Neuronal stem cell (in vitro differentiated cells): Measurements from ENCODE around the gene ETFB. TPM values are rescaled to one million over a fixed set of nuclear protein-coding genes. Genes with fewer than 3 reads are reported as not detected.

Source experiments
- DNase-seq: peaks from one replicate; pipeline ENCODE4 v3.0.0-alpha.2; 2013; ENCODE audit warnings: low spot score
- H2AFZ ChIP-seq: one replicate; pipeline ENCODE4 v1.6.1; 2013; ENCODE audit warnings: mild to moderate bottlenecking, low read length, inconsistent platforms
- H2AK5ac ChIP-seq: 2 replicates; pipeline ENCODE4 v1.6.1; 2013; ENCODE audit warnings: low read depth, mild to moderate bottlenecking, inconsistent platforms, low read length, moderate library complexity, mixed read lengths
- H2BK120ac ChIP-seq: 2 replicates; pipeline ENCODE4 v1.6.1; 2013; ENCODE audit warnings: low read depth, mild to moderate bottlenecking, inconsistent platforms, low read length, moderate library complexity, mixed read lengths
- H2BK12ac ChIP-seq: one replicate; pipeline ENCODE4 v1.6.1; 2013; ENCODE audit warnings: low read length, inconsistent platforms
- H2BK15ac ChIP-seq: 2 replicates; pipeline ENCODE4 v1.6.1; 2013; ENCODE audit warnings: mild to moderate bottlenecking, low read length, inconsistent platforms, mixed read lengths
- H2BK5ac ChIP-seq: one replicate; pipeline ENCODE4 v1.6.1; 2013; ENCODE audit warnings: inconsistent platforms, mild to moderate bottlenecking, low read length, moderate library complexity
- H3K14ac ChIP-seq: one replicate; pipeline ENCODE4 v1.6.1; 2013; ENCODE audit warnings: low read length, inconsistent platforms
- H3K18ac ChIP-seq: 2 replicates; pipeline ENCODE4 v1.6.1; 2013; ENCODE audit warnings: low read length, inconsistent platforms
- H3K23ac ChIP-seq: 2 replicates; pipeline ENCODE4 v1.6.1; 2013; ENCODE audit warnings: low read depth, mild to moderate bottlenecking, mixed read lengths, low read length, inconsistent platforms; ENCODE audit not compliant: poor library complexity
- H3K27ac ChIP-seq: replicated peaks from 3 replicates; pipeline ENCODE4 v1.5.1; 2013; ENCODE audit warnings: low read length, inconsistent platforms
- H3K27me3 ChIP-seq, 3 experiments: 2 replicates each; pipeline ENCODE4 v1.6.1; 2013; ENCODE audit warnings: low read length in 3 of 3, mild to moderate bottlenecking in 2 of 3, inconsistent platforms in 1 of 3, low read depth in 1 of 3, mixed read lengths in 1 of 3, moderate library complexity in 1 of 3; ENCODE audit not compliant: control insufficient read depth in 3 of 3, insufficient read depth in 3 of 3
- H3K36me3 ChIP-seq, 2 donors: replicated peaks in 1 of 2; 2 replicates each; pipeline ENCODE4 v1.6.1; 2013; ENCODE audit warnings: low read length in 2 of 2; ENCODE audit not compliant: control insufficient read depth in 2 of 2, insufficient read depth in 2 of 2
- H3K4ac ChIP-seq: 2 replicates; pipeline ENCODE4 v1.6.1; 2013; ENCODE audit warnings: inconsistent platforms, mild to moderate bottlenecking, low read length, moderate library complexity
- H3K4me1 ChIP-seq, 2 donors: 1 replicate in 1 of 2; 2 replicates in 1 of 2; pipeline ENCODE4 v1.6.1; 2013; ENCODE audit warnings: low read length in 2 of 2, low read depth in 1 of 2; ENCODE audit not compliant: control insufficient read depth in 2 of 2, insufficient read depth in 1 of 2
- H3K4me2 ChIP-seq: one replicate; pipeline ENCODE4 v1.6.1; 2013; ENCODE audit warnings: mild to moderate bottlenecking, low read length, inconsistent platforms; ENCODE audit not compliant: insufficient read depth, poor library complexity, severe bottlenecking
- H3K4me3 ChIP-seq, 2 donors: 2 replicates each; pipeline ENCODE4 v1.5.1; 2013; ENCODE audit warnings: low read length in 2 of 2, mild to moderate bottlenecking in 2 of 2, inconsistent platforms in 1 of 2, moderate library complexity in 1 of 2
- H3K79me1 ChIP-seq: one replicate; pipeline ENCODE4 v1.6.1; 2013; ENCODE audit warnings: low read depth, mild to moderate bottlenecking, inconsistent platforms, low read length, moderate library complexity
- H3K9ac ChIP-seq: one replicate; pipeline ENCODE4 v1.6.1; 2013; ENCODE audit warnings: mild to moderate bottlenecking, low read depth, low read length, inconsistent platforms; ENCODE audit not compliant: poor library complexity
- H3K9me3 ChIP-seq, 2 donors: replicated peaks in 1 of 2; 2 replicates each; pipeline versions ENCODE3 to v1.6.1; 2013; ENCODE audit warnings: low read length in 2 of 2, mild to moderate bottlenecking in 2 of 2, inconsistent platforms in 1 of 2, low read depth in 1 of 2, mixed read lengths in 1 of 2, moderate library complexity in 1 of 2; ENCODE audit not compliant: control insufficient read depth in 2 of 2, insufficient read depth in 1 of 2
- H4K8ac ChIP-seq: one replicate; pipeline ENCODE4 v1.6.1; 2013; ENCODE audit warnings: low read depth, mild to moderate bottlenecking, inconsistent platforms, low read length, moderate library complexity
- H4K91ac ChIP-seq: one replicate; pipeline ENCODE4 v1.6.1; 2013; ENCODE audit warnings: low read length, low read depth, mild to moderate bottlenecking, inconsistent platforms; ENCODE audit not compliant: poor library complexity
- WGBS, 2 donors: extraction: QIAGEN DNeasy Blood & Tissue Kit; methylation state at CpG; one replicate each; pipeline ENCODE4 v1.1.7; 2013; ENCODE audit warnings: missing lambda C conversion rate in 2 of 2, mixed read lengths in 1 of 2; ENCODE audit not compliant: insufficient read length in 2 of 2, insufficient replicate concordance in 1 of 2; ENCODE audit errors: extremely low coverage in 2 of 2; 5-methylcytosine and 5-hydroxymethylcytosine counted together
- polyA plus RNA-seq, 2 experiments: library from polyadenylated mRNA; stranded (reverse); fragments of 200-250 nt; gene quantifications; one replicate each; pipeline ENCODE4 v1.2.3, GENCODE V29; 2013

The ETFB gene
- polyA plus RNA-seq (2013, experiment 1 of 2) = 32.3 TPM
- polyA plus RNA-seq (2013, experiment 2 of 2) = 30.3 TPM

DNA sequence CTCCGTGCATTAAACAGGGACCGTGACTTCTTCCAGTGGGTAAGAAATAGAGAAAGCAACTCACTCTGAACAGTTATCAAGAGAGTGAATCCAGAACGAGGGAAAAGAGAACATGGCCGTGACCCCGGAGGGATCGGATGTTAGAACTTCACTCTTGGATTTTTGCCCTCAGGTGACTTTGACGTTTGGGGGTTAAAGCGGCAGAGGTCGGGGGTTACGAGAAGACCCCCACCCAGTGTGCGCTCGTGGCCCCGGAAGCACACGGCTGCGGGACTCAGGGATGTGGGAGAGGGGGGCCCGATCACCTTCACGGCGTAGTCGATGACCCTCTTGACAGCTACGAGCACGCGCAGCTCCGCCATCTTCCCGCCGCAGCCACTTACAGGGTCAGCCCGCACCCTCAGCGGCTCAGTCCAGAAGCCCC is at the start of gene ETFB:
Gene ETFB (minus strand): TSS at position 424 of the 424 bp plus-strand sequence. CDS start 62 bp downstream, at position 362.
- H2BK15ac ChIP-seq = peak within 1 kb of the TSS; percentile 100
- no peaks in the 10 kb centered on the region for H3K9me3 ChIP-seq
- peaks cover 0 to 5% (median 0%) of the 10 kb centered on the region in 3 experiments for H3K27me3 ChIP-seq
- H3K14ac ChIP-seq = peak within 1 kb of the TSS; percentile 49
- H2AFZ ChIP-seq = peak within 1 kb of the TSS; percentile 88
- H3K9ac ChIP-seq = peak within 1 kb of the TSS; percentile 95
- H3K4ac ChIP-seq = no peak within 1 kb of the TSS
- H3K23ac ChIP-seq = peak within 1 kb of the TSS; percentile 93
- peak within 1 kb of the TSS; percentile 97 for H3K18ac ChIP-seq
- no peaks in the 10 kb centered on the region for H3K36me3 ChIP-seq
- peak within 1 kb of the TSS; percentile 70 to 93 for H3K4me3 ChIP-seq
- H3K4me1 ChIP-seq = peaks cover 12 to 15% of the 10 kb centered on the region in 2 donors
- H2BK120ac ChIP-seq = peak within 1 kb of the TSS; percentile 21
- H3K79me1 ChIP-seq = peaks cover 4% of the 10 kb centered on the region
- peak within 1 kb of the TSS; percentile 94 for H3K4me2 ChIP-seq
- peak; percentile 24 for DNase-seq
- peak within 1 kb of the TSS; percentile 43 for H4K91ac ChIP-seq
- peak within 1 kb of the TSS; percentile 94 for H3K27ac ChIP-seq
- peak within 1 kb of the TSS; percentile 98 for H2AK5ac ChIP-seq
- H2BK12ac ChIP-seq = peak within 1 kb of the TSS; percentile 73
- no CpG with 5 or more reads among the region's 27 CpGs for WGBS, 2 donors
- H4K8ac ChIP-seq = no peak within 1 kb of the TSS
- H2BK5ac ChIP-seq = peak within 1 kb of the TSS; percentile 99

DNA sequence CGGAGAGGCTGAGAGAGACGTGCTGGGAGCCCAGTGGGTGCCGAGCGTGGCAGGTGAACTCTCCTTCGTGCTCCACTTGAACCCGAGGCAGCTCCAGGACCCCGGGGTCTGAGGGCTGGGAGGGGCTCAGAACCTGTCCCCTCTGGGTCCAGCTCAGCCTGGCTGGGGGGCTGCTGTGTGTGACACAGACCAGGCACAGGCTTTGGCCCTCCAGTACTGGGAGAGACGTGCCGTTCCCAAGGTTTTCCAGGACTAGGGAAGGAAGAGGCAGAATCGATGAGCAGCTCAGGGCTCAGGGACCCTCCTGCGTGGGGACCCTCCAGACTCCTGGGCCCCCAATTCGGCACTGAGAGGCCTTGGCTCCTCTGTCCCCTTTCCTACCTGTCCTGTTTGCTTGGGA is 49.0 kb upstream of the ETFB start:
- H2AFZ ChIP-seq = no peak overlapping the region
- H3K9ac ChIP-seq = no peak overlapping the region
- H3K27me3 ChIP-seq = no peaks in the 10 kb centered on the region
- no peak overlapping the region for H3K14ac ChIP-seq
- no peak overlapping the region for H4K91ac ChIP-seq
- H3K9me3 ChIP-seq = no peaks in the 10 kb centered on the region
- no peak overlapping the region for H2BK120ac ChIP-seq
- no peak overlapping the region for H3K27ac ChIP-seq
- H3K79me1 ChIP-seq = no peaks in the 10 kb centered on the region
- no CpG with 5 or more reads among the region's 12 CpGs for WGBS, 2 donors
- no peak overlapping the region for H2BK15ac ChIP-seq
- DNase-seq = no peak
- H2AK5ac ChIP-seq = no peak overlapping the region
- peak overlapping the region; percentile 55 for H3K23ac ChIP-seq
- H4K8ac ChIP-seq = no peak overlapping the region
- H3K4me3 ChIP-seq = no peak overlapping the region
- no peaks in the 10 kb centered on the region for H3K4me1 ChIP-seq
- H3K18ac ChIP-seq = no peak overlapping the region
- H2BK12ac ChIP-seq = no peak overlapping the region
- H3K4me2 ChIP-seq = no peak overlapping the region
- H3K36me3 ChIP-seq = peaks cover 0 to 4% of the 10 kb centered on the region in 2 donors
- H2BK5ac ChIP-seq = no peak overlapping the region
- no peak overlapping the region for H3K4ac ChIP-seq

DNA sequence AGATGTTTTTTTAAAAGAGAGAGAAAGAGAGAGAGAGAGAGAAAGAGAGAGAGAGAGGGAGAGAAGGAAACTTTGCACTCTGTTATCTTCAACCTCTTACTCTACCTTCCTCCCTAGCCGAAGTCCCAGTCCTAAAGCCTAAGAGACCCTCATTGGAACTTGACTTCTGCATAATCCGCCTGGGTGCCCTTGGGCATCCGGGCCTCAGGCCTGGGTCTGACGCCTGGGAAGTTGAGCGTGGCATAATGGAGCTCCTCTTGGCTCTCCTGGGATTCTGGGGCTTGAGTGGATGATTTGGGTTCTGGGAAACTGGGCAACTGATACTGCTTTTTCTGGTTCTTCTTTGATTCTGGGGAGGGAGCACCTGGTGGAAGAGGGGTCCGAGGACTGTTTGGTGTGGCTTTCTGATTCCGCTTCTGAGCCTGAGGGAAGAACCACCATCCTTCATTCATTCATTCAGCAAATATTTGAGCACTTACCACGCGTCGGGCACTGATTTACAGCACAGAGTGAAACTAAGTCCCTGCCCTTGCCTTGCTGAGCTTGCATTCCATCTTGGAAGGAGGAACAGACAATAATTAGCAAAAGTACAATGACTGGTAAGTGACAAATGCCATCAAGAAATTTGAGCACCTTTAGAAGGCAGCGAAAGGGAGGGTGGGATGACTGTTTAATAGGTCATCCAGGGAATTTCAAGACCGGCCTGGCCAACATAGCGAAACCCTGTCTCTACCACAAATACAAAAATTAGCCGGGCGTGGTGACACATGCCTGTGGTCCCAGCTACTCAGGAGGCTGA is 45.0 kb upstream of the ETFB start:
- Histone ChIP-seq H2AFZ (no peak overlapping the region), H3K27me3 (no peaks in the 10 kb centered on the region), H3K79me1 (no peaks in the 10 kb centered on the region), H3K4ac (no peak overlapping the region), H3K9me3 (peaks cover 2 to 4% of the 10 kb centered on the region in 2 donors), H4K91ac (no peak overlapping the region), H2AK5ac (no peak overlapping the region), H2BK12ac (no peak overlapping the region), H3K9ac (no peak overlapping the region), H2BK120ac (no peak overlapping the region), H3K4me1 (peaks cover 0 to 4% of the 10 kb centered on the region in 2 donors), H3K4me3 (no peak overlapping the region), H4K8ac (no peak overlapping the region), H2BK15ac (no peak overlapping the region), H3K23ac (no peak overlapping the region), H3K18ac (no peak overlapping the region), H3K14ac (no peak overlapping the region), H2BK5ac (no peak overlapping the region), H3K36me3 (peaks cover 0 to 4% of the 10 kb centered on the region in 2 donors), H3K4me2 (no peak overlapping the region), H3K27ac (no peak overlapping the region)
- DNase-seq = no peak
- no CpG with 5 or more reads among the region's 15 CpGs for WGBS, 2 donors

DNA sequence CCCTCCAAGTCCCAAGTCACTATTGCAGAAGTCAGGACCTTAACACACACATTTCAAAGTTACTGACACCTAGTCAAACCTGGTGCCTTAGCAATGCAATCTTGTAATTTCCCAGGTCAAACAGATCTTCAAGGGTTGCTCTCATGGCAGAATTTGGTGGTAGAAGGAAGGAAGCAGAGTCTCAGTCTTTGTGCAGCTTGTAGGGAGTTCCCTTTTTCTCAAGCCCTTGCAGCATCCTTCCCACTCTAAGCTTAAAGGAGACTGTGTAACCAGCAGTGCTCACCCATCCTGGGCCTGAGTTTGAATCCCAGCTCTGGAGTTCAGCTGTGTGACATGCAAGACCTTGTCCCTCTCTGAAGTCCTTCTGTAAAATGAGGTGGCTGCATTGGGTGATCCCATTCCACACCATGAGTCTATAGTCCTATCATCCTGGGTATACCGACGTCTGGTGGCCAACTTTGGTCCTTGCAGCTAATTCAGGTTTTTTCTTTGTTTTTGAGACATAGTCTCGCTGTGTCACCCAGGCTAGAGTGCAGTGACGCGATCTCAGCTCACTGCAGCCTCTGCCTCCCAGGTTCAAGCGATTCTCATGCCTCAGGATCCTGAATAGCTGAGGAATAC is 41.4 kb upstream of the ETFB start:
- no peak overlapping the region for H3K4me2 ChIP-seq
- peaks cover 0 to 4% of the 10 kb centered on the region in 2 donors for H3K4me1 ChIP-seq
- WGBS, 2 donors = no CpG with 5 or more reads among the region's 6 CpGs
- H3K9me3 ChIP-seq = peaks cover 10 to 27% of the 10 kb centered on the region in 2 donors
- no peak overlapping the region for H4K91ac ChIP-seq
- H2BK120ac ChIP-seq = no peak overlapping the region
- no peak overlapping the region for H3K27ac ChIP-seq
- H3K36me3 ChIP-seq = peaks cover 5 to 10% of the 10 kb centered on the region in 2 donors
- H2BK12ac ChIP-seq = no peak overlapping the region
- H3K27me3 ChIP-seq = no peaks in the 10 kb centered on the region
- H2BK5ac ChIP-seq = no peak overlapping the region
- H4K8ac ChIP-seq = no peak overlapping the region
- no peak overlapping the region for H3K14ac ChIP-seq
- H3K23ac ChIP-seq = no peak overlapping the region
- no peak overlapping the region for H2AFZ ChIP-seq
- no peak overlapping the region for H2BK15ac ChIP-seq
- no peak overlapping the region for H2AK5ac ChIP-seq
- H3K9ac ChIP-seq = no peak overlapping the region
- H3K4ac ChIP-seq = no peak overlapping the region
- no peaks in the 10 kb centered on the region for H3K79me1 ChIP-seq
- DNase-seq = no peak
- H3K4me3 ChIP-seq = no peak overlapping the region
- no peak overlapping the region for H3K18ac ChIP-seq
